ENCODE measurements around the gene SLC22A17. TPM values are rescaled to one million over a fixed set of nuclear protein-coding genes. Genes with fewer than 3 reads are reported as not detected.

Gene SLC22A17
- total and polyA plus RNA-seq, 2 of the 4 experiments (the other 2 are of a cell fraction): 6.6 to 36.0 TPM

GRCh38 chr14:23380976-23381375 is 28.3 kb upstream of the SLC22A17 start:
- Histone ChIP-seq H3K56ac (ENCODE audit: extremely low read depth, insufficient read depth, low read length) (no peak overlapping the region), H2AFZ (replicated peaks; ENCODE audit: low read length, poor library complexity) (no peak overlapping the region), H3K23ac (ENCODE audit: low read depth, low read length) (no peak overlapping the region), H3K18ac (ENCODE audit: low read depth, low read length) (no peak overlapping the region), H3K27ac (ENCODE audit: insufficient read depth, low read length) (no peak overlapping the region), H3K9me3 (ENCODE audit: control insufficient read depth, insufficient read depth, low read length) (no peaks in the 10 kb centered on the region), H3K4me3 (ENCODE audit: insufficient read depth, low read depth, low read length) (no peak overlapping the region), H3K79me1 (ENCODE audit: low read depth in 1 of 2, low read length in 2 of 2) (no peaks in the 10 kb centered on the region), H3K4me1 (ENCODE audit: control insufficient read depth, insufficient read depth, low read length) (no peaks in the 10 kb centered on the region), H2BK15ac (ENCODE audit: low read depth, low read length) (no peak overlapping the region), H3K9ac (ENCODE audit: low read depth, low read length) (no peak overlapping the region), H2AK9ac (replicated peaks; ENCODE audit: low read depth, low read length, poor library complexity) (no peak overlapping the region), H2AK5ac (ENCODE audit: low read depth, low read length) (no peak overlapping the region), H2BK5ac (ENCODE audit: low read depth, low read length, poor library complexity, severe bottlenecking) (no peak overlapping the region), H4K5ac (ENCODE audit: low read depth, low read length) (no peak overlapping the region), H3K9me1 (ENCODE audit: insufficient read depth, low read length) (no peaks in the 10 kb centered on the region), H3K4me2 (ENCODE audit: low read depth, low read length) (no peak overlapping the region), H4K91ac (ENCODE audit: insufficient read depth, low read depth, low read length) (no peak overlapping the region), H4K20me1 (ENCODE audit: insufficient read depth, low read length) (no peaks in the 10 kb centered on the region), H3K14ac (replicated peaks; ENCODE audit: low read depth, low read length) (no peak overlapping the region), H2BK120ac (ENCODE audit: low read depth, low read length) (no peak overlapping the region), H3K27me3 (ENCODE audit: control insufficient read depth, insufficient read depth, low read length) (peaks cover 44% of the 10 kb centered on the region), H3K4ac (ENCODE audit: low read depth, low read length) (no peak overlapping the region), H3K36me3 (ENCODE audit: control insufficient read depth, insufficient read depth, low read length) (no peaks in the 10 kb centered on the region), H4K8ac (ENCODE audit: low read depth in 2 of 2, low read length in 2 of 2) (no peak overlapping the region), H2BK20ac (ENCODE audit: low read depth, low read length) (no peak overlapping the region)
- DNase-seq (no peak), ATAC-seq (ENCODE audit: low read depth) (no peak)
- TF ChIP-seq CEBPB (IDR thresholded peaks at IDR 0.05; ENCODE audit: low read depth, low read length): no peak
- TF ChIP-seq MAFK (IDR thresholded peaks at IDR 0.05; ENCODE audit: low read depth, low read length): no peak
- TF ChIP-seq POLR2A (IDR thresholded peaks at IDR 0.05; ENCODE audit: low read depth, low read length): no peak
- no peak for TF ChIP-seq CTCF (conservative IDR thresholded peaks at IDR 0.05; ENCODE audit: low read depth, low read length)
- no peak for TF ChIP-seq NFE2L2 (IDR thresholded peaks at IDR 0.05; ENCODE audit: low read depth, low read length)
- TF ChIP-seq FOS (IDR thresholded peaks at IDR 0.05; ENCODE audit: low read depth, low read length): no peak
- TF ChIP-seq BHLHE40 (IDR thresholded peaks at IDR 0.05; ENCODE audit: low read depth, low read length): no peak
- TF ChIP-seq ELK1 (IDR thresholded peaks at IDR 0.05; ENCODE audit: borderline replicate concordance, low read depth, low read length): no peak
- TF ChIP-seq RFX5 (IDR thresholded peaks at IDR 0.05; ENCODE audit: low read depth, low read length): no peak
- no peak for TF ChIP-seq SMC3 (IDR thresholded peaks at IDR 0.05; ENCODE audit: low read depth, low read length)
- TF ChIP-seq MAZ (IDR thresholded peaks at IDR 0.05; ENCODE audit: borderline replicate concordance, low read depth, low read length): no peak
- TF ChIP-seq RAD21 (IDR thresholded peaks at IDR 0.05; ENCODE audit: low read length): no peak
- no peak for TF ChIP-seq RCOR1 (IDR thresholded peaks at IDR 0.05; ENCODE audit: insufficient replicate concordance, low read length)
- no peak for TF ChIP-seq MXI1 (IDR thresholded peaks at IDR 0.05; ENCODE audit: borderline replicate concordance, low read depth, low read length)
- dilution Hi-C loops (cut with HindIII; ENCODE audit: low sequenced_read_pairs, unreplicated experiment) (no loop called here), intact Hi-C loops (cut with micrococcal nuclease) (loop anchor here (1.0 to 2.0 kb wide), 2 partner anchors 53 to 116 kb away; no protein-coding TSS in a partner anchor), in situ Hi-C loops (cut with MboI; ENCODE audit: low sequenced_read_pairs) (no loop called here)
- ChIA-PET CTCF (interaction anchor here (0.9 to 1.7 kb wide), 2 partner anchors 47 to 180 kb away, joined by 3 to 10 read pairs; no protein-coding TSS in a partner anchor), POLR2A (ENCODE audit: unreplicated experiment) (interaction anchor here (1.6 kb wide), 1 partner anchor 54 kb away, joined by 5 read pairs; no protein-coding TSS in a partner anchor)
- no TSS peak for BruUV-seq (replicated peaks)
- WGBS, 2 experiments (ENCODE audit: extremely low coverage in 2 of 2, insufficient read length in 1 of 2): 46% methylated on average over 3 of the region's 4 CpGs; no CpG with 5 or more reads in 1 of the 2 experiments
